Measurements from ENCODE around the gene WWC1. TPM values are rescaled to one million over a fixed set of nuclear protein-coding genes. Genes with fewer than 3 reads are reported as not detected.

WWC1 gene
- total and polyA plus RNA-seq, 2 experiments from 2014 or later: 6.0 to 9.7 TPM

DNA sequence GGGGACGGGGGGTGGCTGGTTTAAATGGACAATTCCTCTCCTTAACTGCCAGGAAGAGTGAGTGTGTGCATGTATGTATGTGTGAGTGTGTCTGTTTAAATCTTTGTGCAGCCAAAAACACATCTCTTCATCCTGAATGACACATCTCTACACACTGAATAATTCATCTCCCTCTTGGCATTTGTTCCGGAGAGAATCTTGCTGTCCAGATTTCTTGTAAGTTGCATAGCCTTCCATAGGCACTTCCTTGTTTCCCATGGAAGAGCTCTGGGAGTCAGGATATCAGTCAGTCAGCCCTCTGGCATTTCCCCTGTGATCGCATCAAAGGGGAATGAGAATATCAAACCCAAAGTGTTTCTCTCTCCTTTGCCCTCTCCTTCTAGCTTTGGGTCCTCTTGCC, 74.7 kb downstream of the WWC1 start:
- no peak overlapping the region for H3K27ac ChIP-seq
- no peak overlapping the region for H3K4me3 ChIP-seq
- peaks cover 3% of the 10 kb centered on the region for H3K4me1 ChIP-seq (ENCODE audit: low read depth)
- H3K27me3 ChIP-seq: no peaks in the 10 kb centered on the region
- DNase-seq (ENCODE audit: low read depth in 1 of 2, low spot score in 1 of 2): peak in 1 of 2 donors; percentile 72
- TF ChIP-seq, protein P1, sequence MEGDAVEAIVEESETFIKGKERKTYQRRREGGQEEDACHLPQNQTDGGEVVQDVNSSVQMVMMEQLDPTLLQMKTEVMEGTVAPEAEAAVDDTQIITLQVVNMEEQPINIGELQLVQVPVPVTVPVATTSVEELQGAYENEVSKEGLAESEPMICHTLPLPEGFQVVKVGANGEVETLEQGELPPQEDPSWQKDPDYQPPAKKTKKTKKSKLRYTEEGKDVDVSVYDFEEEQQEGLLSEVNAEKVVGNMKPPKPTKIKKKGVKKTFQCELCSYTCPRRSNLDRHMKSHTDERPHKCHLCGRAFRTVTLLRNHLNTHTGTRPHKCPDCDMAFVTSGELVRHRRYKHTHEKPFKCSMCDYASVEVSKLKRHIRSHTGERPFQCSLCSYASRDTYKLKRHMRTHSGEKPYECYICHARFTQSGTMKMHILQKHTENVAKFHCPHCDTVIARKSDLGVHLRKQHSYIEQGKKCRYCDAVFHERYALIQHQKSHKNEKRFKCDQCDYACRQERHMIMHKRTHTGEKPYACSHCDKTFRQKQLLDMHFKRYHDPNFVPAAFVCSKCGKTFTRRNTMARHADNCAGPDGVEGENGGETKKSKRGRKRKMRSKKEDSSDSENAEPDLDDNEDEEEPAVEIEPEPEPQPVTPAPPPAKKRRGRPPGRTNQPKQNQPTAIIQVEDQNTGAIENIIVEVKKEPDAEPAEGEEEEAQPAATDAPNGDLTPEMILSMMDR (IDR thresholded peaks at IDR 0.05; ENCODE audit: low read depth, low read length): no peak
- no peaks in the 10 kb centered on the region for H3K9me3 ChIP-seq (ENCODE audit: low read depth)
- H3K36me3 ChIP-seq: no peaks in the 10 kb centered on the region

DNA sequence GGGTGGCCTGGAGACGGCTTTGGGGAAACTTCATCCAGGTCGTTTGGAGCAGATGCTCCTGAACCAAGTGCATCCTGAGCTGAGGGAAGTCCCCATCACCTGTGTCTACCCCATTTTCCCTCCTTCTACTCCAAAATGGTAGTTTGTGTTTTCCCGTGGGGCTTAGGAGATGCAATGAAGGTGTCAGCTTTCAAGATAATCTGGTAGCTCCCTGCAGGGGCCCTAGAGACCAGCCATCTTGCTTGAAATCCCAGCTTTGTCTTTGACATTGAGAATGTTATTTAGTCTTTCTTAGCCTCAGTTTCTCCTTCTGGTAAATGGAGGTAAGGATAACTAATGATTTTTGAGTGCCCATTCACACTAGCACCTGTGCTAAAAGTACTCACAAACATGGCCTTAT, 77.4 kb downstream of the WWC1 start:
- Histone ChIP-seq H3K27ac (no peak overlapping the region), H3K9me3 (ENCODE audit: low read depth) (no peaks in the 10 kb centered on the region), H3K4me1 (ENCODE audit: low read depth) (peaks cover 3% of the 10 kb centered on the region), H3K27me3 (no peaks in the 10 kb centered on the region), H3K4me3 (no peak overlapping the region), H3K36me3 (no peaks in the 10 kb centered on the region)
- DNase-seq (ENCODE audit: low read depth in 1 of 2, low spot score in 1 of 2): no peak
- TF ChIP-seq, protein P1 (IDR thresholded peaks at IDR 0.05; ENCODE audit: low read depth, low read length): no peak

- no peak for DNase-seq (ENCODE audit: low read depth in 1 of 2, low spot score in 1 of 2)
- TF ChIP-seq, protein P1 (IDR thresholded peaks at IDR 0.05; ENCODE audit: low read depth, low read length): no peak
- no peaks in the 10 kb centered on the region for H3K27me3 ChIP-seq
- H3K9me3 ChIP-seq (ENCODE audit: low read depth): no peaks in the 10 kb centered on the region
- H3K36me3 ChIP-seq: no peaks in the 10 kb centered on the region
- H3K4me3 ChIP-seq: no peak overlapping the region
- no peaks in the 10 kb centered on the region for H3K4me1 ChIP-seq (ENCODE audit: low read depth)
- no peak overlapping the region for H3K27ac ChIP-seq
These were observed 79.4 kb downstream of the WWC1 start for GRCh38 chr5:168370831-168371230.

GRCh38 chr5:168372356-168372946, 81.0 kb downstream of the WWC1 start:
- no peak for DNase-seq (ENCODE audit: low read depth in 1 of 2, low spot score in 1 of 2)
- no peaks in the 10 kb centered on the region for H3K4me1 ChIP-seq (ENCODE audit: low read depth)
- TF ChIP-seq, protein P1 (IDR thresholded peaks at IDR 0.05; ENCODE audit: low read depth, low read length): no peak
- H3K36me3 ChIP-seq: no peaks in the 10 kb centered on the region
- H3K4me3 ChIP-seq: no peak overlapping the region
- no peak overlapping the region for H3K27ac ChIP-seq
- no peaks in the 10 kb centered on the region for H3K9me3 ChIP-seq (ENCODE audit: low read depth)
- H3K27me3 ChIP-seq: no peaks in the 10 kb centered on the region

DNA sequence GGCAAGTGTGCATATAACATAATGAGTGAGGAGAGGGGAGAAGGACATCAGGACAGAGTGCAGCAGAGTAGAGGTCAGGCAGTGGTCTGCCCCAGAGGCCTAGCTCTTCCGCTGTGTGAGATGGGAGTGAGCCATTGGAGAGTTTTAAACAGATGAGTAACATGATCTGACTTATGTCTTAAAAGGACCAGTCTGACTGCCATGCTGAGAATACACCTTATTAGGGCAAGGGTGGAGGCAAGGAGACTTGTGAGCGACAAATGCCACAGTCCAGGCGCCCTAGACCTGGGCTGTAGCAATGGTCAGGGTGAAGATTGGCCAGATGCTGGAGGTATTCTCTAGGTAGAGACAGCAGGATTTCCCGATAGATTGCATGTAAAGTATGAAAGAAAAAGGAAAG, 83.1 kb downstream of the WWC1 start:
- no peaks in the 10 kb centered on the region for H3K9me3 ChIP-seq (ENCODE audit: low read depth)
- TF ChIP-seq, protein P1 (IDR thresholded peaks at IDR 0.05; ENCODE audit: low read depth, low read length): no peak
- no peaks in the 10 kb centered on the region for H3K36me3 ChIP-seq
- no peak for DNase-seq (ENCODE audit: low read depth in 1 of 2, low spot score in 1 of 2)
- H3K4me1 ChIP-seq (ENCODE audit: low read depth): no peaks in the 10 kb centered on the region
- H3K27ac ChIP-seq: no peak overlapping the region
- H3K4me3 ChIP-seq: no peak overlapping the region
- no peaks in the 10 kb centered on the region for H3K27me3 ChIP-seq
